EH (cell line): ENCODE results near the gene EGFR.
"Not testable (repeated sequence)": the region's sequence is repeated elsewhere in the genome, so short reads cannot be mapped to it uniquely, and the experiment has no call there.

Experiments used
- DNase-seq: peaks from one replicate; pipeline ENCODE4 v3.0.0-alpha.2; 2015; ENCODE audit warnings: low read depth

The EGFR gene

DNA sequence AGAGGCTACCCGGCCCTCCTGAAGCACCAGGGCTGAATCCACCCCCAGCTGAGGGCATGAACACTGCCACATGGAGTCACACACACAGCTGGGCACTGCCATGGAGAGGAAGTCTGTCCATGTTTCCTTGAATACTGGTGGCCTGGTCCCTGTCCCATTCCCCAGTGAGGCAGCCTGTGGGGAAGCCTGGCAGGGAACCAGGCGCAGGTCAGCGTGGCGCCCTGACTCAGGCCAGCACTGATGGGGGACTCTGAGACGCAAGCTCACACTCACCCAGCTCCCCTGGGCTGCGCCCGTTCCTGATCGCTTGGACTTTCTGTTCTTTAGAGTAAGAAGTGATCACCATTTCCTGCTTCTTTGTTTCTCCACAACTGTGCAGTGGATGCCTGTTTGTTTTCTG, 128.3 kb downstream of the EGFR start:
- no peak for DNase-seq

DNA sequence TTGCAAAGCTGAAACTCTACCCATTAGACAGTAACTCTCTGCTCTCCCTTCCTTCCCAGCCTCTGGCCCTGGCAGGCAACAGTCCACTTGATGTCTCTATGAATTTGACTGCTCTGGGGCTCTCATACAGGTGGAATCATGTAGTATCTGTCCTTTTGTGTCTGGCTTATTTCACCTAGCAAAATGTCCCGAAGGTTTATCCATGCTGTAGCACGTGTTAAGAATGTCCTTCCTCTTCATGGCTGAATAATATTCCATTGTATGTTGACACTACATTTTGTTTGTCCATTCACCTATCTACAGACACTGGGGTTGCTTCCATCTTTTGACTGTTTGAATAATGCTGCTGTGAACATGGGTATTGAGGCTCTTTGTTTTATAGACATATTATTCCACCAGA, 128.9 kb downstream of the EGFR start:
- no peak for DNase-seq

DNA sequence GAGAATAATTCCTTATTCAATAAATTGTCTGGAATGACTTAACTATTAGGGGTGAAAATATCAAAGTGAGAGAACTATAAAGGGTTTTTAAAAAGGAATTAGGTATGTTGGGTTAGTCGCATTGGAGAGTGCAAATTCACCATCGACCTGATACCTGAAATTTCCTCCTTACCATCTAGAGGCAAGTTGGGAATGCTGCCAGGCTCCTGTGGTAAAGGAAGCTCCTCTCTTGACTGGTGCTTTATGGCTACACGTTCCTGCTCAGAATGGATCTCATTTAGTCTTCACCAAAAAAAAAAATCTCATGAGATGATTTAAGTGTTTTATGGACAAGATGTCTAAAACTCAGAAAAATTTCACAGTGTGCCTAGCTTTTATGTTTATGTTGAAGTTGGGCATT, 129.8 kb downstream of the EGFR start:
- DNase-seq: no peak

DNA sequence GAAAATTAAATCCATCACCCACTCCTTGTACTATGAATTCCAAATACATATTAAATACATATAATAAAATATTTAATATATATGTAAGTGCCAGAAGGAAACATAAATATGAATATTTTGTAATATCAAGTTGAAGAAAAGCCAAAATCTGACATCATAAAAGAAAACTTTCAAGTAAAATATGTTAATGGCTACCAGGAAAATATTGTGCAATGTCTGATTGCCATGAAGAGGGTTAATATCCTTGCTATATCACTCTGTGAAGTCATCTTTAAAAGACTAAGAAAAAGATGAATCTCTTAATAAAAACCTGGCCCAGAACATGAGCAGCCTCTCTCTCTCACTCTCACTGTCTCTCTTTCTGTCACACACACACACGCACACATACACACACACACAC, 130.2 kb downstream of the EGFR start:
- DNase-seq: no peak

DNA sequence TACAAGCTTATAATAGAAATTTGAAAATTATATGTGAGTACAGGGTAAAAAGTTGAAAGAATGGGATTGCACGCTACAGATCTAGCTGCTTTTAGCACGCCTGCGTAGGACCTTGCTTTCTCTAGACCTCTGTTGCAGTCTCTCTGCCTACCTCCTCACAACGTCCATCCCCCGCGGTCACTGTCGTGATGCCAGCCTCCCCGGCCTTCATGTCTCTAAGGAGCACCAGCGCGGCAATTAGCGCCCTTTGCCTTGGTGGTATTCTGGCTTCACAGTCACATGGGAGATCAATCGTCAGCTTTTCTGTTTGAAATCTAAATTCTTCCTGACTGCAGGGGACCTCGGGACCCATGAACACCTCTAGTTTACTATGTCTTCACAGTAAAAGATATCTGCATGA, 131.3 kb downstream of the EGFR start:
- DNase-seq: no peak

DNA sequence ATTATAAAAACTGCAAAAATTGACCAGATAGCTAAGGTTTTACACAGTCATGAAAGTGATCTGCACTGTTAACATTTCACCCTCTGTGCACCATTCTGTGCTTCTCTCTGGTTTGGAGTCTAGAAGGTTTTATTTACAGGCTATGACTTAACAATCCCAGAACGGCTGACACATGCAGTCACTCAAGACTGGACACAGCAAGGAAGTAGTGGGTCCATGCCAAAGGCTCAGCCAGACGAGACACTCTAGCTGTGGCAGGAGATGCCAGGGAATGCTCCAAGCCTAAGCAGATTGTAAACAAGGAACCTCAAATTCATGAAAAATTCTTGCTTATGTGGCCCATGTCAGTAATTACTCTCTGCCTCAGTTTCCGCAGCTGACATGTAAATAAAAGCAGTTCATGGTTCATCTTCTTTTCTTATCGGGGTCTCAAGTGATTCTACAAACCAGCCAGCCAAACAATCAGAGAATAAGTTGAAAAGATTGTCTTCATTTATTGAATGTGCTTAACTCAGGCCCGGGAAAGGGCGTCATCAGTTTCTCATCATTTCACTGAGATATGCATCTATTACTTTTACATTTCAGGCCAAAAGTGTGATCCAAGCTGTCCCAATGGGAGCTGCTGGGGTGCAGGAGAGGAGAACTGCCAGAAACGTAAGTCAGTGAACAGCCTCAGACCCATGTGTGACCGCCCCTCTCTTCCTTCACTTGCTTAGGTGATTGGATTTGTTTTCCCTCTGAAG, 132.1 kb downstream of the EGFR start:
- DNase-seq: no peak

DNA sequence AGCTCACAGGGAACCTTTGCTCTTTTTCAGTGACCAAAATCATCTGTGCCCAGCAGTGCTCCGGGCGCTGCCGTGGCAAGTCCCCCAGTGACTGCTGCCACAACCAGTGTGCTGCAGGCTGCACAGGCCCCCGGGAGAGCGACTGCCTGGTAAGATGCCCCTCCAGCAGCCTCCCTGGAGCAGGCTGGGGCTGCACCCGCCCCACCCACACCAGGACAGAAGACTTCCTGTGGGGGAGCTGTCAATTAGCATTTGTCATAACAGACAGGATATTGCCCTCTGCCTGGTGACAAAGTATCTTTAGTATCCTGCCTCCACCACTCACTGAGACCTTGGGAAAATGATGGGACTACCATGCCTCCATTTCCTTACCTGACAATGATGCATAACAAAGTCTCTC, 133.7 kb downstream of the EGFR start:
- DNase-seq: no peak

DNA sequence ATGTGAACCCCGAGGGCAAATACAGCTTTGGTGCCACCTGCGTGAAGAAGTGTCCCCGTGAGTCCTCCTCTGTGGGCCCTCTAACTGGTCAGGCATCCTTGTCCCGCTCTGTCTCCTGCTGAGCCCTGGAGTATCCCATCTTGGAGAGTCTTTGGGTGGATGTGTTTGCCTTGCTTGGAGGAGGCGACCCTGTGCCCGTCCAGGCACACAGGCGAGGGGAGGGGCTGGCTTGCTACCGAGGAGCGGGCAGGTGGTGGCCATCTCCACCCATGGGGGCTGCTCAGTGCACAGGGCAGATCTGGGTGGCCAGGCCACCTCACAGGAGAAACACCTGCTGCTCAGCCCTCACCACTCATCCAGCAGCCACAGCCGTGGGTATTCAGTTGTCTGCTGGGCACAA, 135.3 kb downstream of the EGFR start:
- DNase-seq: no peak

DNA sequence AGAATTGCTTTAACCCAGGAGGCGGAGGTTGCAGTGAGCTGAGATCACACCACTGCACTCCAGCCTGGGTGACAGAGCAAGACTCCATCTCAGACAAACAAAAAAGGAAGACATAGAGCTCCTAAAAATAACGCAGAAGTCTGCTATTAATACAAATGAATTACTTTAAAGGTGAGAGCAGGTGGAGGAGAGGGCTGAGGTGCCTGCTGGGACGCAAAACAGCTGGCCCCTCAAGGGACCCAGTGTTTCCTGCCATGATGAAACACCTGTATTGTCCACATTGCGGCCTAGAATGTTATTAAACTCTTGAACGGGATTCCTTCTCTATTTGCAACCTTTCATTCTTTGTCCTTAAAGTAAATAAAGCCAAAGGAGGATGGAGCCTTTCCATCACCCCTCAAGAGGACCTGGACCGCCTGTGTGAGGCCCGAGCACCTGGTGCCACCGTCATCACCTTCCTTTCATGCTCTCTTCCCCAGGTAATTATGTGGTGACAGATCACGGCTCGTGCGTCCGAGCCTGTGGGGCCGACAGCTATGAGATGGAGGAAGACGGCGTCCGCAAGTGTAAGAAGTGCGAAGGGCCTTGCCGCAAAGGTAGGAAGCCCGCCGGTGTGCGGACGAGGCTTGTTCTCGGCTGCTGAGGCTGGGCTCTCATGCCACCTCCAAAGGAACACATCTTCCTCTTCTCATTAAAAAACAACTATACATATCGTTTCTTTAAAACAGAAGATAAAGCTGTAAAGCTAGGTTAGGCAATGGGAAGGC, 136.7 kb downstream of the EGFR start:
- DNase-seq: no peak

DNA sequence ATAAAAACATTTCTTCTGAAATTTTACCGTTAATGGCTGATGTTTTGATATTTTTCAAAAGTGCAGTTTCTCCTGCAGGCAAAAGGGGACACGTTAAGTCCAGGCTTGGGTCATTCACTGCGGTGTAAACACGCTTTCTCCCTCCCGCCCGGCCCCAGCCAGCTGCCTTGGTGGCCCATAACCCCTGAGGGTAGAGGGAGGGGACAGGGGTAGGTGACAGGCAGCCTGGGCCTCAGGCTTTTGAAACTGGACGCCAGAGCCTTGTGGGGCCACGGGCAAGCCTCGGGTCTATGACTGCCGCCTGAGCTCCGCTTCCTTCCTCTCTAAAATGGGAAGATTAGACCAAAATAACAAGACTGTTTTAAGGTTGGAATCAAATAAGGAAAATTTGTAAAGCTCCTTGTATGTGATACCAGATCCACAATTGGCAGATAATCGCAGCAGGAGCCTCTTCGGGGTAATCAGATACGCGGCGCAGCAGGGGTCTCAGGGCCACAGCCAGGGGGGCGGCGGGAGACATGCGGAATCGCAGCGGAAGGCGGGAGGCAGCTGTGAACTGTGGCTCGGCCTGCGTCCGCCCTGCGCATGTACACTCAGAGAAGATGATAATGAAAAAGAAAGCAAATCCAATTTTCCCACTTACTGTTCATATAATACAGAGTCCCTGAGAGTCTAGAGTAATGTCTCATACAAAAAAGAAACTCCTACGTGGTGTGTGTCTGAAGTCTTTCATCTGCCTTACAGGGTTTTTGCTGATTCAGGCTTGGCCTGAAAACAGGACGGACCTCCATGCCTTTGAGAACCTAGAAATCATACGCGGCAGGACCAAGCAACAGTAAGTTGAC, 138.3 kb downstream of the EGFR start:
- no peak for DNase-seq

DNA sequence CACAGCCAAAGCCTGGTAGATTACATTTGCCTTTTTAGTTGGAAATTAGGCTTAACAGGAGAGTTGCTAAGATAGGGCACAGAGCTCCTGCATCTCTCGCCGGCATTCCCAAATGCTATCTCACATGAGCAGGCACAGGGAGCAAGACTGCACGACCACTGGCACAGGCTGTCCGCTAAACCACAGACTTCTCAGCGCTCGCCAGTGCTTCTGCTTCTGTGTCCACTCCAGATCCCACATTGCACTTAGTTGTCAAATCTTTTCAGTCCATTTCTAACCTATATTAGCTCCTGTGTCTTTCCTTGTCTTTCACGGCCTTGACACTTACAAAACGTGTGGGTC, 138.9 kb downstream of the EGFR start:
- no peak for DNase-seq

DNA sequence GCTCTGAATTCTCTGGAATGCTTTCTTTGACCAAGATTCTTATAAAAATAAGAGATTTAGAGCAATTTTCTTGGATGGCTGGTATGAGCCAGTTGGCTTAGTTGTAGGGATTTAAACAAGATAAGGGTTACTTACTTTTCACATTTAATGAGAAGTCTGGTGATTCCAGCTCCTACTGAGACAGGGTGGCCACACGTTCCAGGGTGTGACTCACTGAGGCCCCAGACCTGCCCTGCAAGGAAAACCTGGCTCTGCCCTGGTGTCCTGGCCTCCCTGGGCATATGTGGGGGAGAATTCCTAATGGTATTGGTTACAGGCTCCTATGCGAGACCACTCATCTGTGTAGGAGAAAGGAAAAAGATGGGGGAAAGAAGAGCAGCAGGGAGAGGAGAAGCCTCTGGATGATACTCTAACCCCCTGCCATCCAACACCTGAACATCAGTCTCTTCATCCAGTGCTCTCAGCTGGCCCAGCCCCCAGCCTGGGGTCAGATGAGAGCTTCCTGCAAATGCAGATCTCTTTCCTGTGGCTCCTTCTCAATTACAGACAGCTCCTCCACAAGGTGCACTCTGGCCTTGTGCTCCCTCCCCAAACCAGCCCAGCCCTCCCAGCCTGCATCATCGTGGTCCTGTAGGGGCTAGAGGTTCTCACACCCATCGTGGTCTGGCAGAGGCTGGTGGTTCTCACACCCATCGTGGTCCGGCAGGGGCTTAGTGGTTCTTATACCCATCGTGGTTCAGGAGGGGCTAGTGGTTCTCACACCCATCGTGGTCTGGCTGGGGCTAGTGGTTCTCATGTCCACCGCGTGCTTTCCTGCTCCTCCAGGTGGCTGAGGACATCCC, 139.9 kb downstream of the EGFR start:
- peak; percentile 85 for DNase-seq

DNA sequence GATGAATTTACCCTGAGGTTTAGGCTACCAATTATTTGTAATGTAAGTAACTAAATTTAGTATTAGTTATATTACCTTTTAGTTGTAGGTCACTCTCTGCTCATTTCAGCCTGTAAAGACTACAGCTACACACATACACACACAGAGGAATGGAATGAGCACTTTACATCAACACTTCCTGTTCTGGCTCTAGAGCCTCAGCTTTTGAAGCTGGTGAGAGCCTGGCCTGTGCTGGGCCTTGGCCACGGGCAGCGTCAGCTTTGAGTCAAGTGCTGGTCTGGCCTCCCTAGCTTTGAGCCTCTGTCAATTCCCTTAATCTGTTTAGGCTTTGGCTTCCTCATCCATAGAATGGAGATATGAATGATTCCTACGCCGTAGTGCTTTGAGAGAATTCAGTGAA, 141.7 kb downstream of the EGFR start:
- peak; percentile 85 for DNase-seq

DNA sequence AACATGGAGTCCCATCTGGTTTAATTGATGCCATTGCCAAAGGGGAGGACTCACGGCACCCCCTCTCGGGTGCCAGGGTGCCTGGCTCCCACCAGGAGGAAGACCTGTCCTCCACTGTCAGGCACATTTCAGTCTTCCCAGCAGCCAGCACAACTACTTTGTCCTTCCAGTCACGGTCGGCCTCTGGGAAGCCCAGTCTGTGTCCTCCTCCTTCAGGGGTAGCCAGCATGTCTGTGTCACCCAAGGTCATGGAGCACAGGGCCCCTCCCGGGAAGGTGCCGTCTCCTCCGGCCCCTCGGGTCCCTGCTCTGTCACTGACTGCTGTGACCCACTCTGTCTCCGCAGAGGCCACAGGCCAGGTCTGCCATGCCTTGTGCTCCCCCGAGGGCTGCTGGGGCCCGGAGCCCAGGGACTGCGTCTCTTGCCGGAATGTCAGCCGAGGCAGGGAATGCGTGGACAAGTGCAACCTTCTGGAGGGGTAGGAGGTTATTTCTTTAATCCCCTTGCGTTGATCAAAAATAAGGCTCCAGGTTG, 142.4 kb downstream of the EGFR start:
- DNase-seq: no peak

DNA sequence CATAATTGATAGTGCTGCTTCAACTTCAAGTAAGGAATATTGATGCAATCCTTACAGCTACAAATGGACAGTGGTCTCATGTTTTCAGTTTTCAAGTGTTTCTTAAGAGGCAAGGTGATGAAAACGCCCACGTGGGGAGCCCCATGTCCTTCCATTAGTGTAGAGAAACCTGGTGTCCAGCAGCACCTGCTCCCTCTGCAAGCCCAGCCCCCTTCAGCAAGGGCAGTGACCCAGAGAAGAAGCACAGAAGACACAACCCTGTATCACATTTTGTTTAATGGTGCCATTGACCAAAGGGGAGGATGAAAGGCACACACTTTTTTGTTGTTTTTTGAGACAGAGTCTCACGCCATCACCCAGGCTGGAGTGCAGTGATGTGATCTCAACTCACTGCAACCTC, 143.7 kb downstream of the EGFR start:
- DNase-seq: no peak

DNA sequence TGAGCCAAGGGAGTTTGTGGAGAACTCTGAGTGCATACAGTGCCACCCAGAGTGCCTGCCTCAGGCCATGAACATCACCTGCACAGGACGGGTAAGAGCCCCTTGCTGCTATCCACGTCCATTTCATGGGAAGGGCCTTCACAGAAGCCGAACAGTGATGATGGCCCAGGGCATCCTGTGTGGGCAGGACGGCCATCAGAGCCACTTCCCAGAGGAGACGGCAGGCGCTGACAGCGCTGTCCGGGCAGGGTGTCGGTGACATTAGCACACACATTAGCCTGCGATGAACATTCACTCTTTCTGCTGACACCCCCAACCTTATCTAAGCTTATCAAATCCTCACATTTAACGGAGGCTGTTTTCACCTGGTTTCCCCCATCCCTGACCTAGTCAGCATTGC, 144.9 kb downstream of the EGFR start:
- DNase-seq: no peak

DNA sequence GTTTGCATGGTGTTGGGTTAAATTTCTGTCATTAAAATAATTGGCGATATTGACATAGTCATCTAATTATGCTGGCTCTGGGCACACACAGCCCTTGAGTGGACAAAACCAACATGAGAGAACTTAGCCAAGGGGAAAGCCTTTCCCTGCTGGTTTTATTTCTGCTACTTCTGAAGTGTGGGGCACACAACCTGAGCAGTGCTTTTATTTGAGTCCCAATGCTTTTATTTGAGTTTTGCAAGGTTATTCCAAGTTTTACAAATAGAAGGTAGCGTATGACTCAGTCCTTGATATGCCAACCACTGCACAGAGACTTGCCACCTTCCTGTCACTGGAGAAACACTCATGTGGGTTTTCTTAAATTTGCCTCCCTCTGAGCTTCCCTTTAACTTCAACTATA, 145.7 kb downstream of the EGFR start:
- DNase-seq: no peak

DNA sequence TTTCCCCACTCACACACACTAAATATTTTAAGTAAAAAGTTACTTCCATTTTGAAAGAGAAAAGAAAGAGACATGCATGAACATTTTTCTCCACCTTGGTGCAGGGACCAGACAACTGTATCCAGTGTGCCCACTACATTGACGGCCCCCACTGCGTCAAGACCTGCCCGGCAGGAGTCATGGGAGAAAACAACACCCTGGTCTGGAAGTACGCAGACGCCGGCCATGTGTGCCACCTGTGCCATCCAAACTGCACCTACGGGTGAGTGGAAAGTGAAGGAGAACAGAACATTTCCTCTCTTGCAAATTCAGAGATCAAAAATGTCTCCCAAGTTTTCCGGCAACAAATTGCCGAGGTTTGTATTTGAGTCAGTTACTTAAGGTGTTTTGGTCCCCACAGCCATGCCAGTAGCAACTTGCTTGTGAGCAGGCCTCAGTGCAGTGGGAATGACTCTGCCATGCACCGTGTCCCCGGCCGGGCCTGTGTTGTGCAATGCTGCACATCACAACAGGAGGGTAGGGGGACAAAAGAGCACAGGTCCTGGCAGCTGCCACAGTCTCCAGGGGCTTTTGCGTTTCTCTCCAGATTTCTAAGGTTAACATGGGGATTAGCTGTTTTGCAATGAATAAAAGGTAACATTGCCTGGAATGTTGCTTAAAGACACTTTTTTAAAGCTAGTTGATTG, 146.5 kb downstream of the EGFR start:
- DNase-seq: no peak

DNA sequence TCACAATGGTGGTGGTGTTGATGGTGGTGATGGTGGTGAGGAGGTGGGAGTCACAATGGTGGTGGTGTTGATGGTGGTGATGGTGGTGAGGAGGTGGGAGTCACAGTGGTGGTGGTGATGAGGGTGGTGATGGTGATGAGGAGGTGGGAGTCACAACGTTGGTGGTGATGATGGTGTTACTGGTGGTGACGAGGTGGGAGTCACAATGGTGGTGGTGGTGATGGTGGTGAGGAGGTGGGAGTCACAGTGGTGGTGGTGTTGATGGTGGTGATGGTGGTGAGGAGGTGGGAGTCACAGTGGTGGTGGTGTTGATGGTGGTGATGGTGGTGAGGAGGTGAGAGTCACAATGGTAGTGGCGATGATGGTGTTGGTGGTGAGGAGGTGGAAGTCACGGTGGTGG, 148.5 kb downstream of the EGFR start:
- DNase-seq: not testable (repeated sequence)

DNA sequence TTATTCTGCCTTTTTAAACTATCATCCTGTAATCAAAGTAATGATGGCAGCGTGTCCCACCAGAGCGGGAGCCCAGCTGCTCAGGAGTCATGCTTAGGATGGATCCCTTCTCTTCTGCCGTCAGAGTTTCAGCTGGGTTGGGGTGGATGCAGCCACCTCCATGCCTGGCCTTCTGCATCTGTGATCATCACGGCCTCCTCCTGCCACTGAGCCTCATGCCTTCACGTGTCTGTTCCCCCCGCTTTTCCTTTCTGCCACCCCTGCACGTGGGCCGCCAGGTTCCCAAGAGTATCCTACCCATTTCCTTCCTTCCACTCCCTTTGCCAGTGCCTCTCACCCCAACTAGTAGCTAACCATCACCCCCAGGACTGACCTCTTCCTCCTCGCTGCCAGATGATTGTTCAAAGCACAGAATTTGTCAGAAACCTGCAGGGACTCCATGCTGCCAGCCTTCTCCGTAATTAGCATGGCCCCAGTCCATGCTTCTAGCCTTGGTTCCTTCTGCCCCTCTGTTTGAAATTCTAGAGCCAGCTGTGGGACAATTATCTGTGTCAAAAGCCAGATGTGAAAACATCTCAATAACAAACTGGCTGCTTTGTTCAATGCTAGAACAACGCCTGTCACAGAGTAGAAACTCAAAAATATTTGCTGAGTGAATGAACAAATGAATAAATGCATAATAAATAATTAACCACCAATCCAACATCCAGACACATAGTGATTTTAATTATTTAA, 151.7 kb downstream of the EGFR start:
- DNase-seq: no peak

DNA sequence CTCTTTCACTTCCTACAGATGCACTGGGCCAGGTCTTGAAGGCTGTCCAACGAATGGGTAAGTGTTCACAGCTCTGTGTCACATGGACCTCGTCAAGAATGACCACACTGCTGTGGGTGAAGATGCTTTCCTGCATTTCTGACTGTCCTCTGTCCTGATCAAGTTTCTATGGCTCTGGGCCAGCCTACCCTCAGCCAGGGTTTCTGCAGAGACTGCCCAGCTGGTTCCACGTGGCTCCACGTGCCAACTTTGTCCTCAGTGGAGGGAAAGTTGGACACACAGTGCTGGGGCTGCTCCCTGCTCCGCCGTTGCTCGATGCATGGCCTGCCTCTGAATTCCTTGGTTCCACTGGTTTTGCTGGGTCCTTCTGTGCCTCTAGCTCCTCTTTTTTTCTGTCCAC, 152.3 kb downstream of the EGFR start:
- DNase-seq: no peak
